Measurements from ENCODE around the gene ASTL. TPM values are rescaled to one million over a fixed set of nuclear protein-coding genes. Genes with fewer than 3 reads are reported as not detected.

The ASTL gene
- polyA plus RNA-seq, 1 donor, result not detected

GRCh38 chr2:96083064-96083939 lies 55.0 kb downstream of the ASTL start:
- no peak for DNase-seq (ENCODE audit: low read depth)

DNA sequence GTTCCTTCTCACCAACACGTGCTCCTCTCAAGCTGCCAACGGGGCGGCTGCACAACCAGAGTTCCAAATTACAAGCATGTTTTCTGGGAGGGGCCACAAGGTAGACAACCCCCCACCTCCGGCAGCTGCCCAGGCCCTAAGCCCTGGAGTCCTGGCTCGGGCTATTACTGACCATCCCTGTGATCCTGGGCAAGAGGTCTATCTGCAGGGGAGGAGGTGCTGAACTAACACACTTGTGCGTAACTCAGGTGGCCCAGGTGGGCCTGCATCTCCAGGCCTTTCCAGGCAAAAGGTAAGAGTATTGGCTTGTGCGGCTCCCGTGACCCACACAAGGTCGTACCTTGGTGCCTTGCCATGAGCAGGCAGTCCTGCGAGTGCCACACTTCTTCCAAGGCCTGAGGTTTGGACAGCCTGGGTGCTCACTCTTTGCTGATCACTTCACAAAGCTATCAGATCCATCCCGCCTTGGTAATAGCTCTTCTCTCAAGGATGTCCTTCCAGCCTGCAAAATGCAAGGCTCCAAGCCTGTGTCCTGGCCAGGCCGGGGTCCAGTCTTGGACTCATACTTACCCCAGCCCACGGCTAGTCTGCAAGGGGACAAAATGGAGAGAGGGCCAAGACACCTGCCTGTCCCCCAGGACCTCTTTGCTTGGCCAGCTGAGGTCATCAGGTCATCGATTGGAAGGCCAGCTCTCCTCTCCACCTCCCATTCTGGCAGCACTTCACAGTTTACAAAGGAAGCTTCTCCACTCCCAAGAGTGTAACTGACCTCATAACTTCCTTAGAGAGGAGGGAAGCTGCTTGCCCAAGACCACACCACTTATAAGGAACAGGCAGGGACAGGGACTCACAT lies 55.9 kb downstream of the ASTL start:
- no peak for DNase-seq (ENCODE audit: low read depth)

- no peak for DNase-seq (ENCODE audit: low read depth)
Measured at GRCh38 chr2:96081042-96081441, 57.3 kb downstream of the ASTL start.

DNA sequence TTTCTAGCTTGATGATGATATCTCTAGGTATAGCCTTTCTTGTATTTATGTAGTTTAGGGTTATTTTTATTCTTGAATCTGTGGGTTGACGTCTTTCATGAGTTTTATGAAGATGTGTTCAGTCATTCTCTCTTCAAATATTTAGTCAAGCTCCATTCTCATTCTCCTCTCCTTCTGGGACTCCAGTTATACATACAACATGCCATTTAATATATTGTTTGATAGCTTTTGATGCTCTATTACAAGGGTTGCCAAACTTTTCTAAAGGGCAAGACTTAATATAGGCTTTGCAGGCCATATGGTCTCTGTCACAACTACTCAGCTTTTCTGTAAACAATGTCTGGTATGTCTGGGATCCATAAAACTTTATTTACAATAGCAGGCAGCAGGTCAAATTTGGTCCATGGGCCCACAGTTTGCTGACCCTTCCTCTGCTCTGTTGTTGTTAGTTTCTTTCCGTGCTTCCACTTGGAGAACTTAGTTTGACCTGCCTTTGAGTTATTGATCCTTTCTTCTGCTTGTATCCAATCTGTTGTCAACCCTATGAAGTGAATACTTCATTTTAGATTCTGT lies 63.0 kb downstream of the ASTL start:
- no peak for DNase-seq (ENCODE audit: low read depth)

- DNase-seq (ENCODE audit: low read depth), result no peak
Measured at GRCh38 chr2:96074156-96074555, 64.1 kb downstream of the ASTL start.

- DNase-seq (ENCODE audit: low read depth), result no peak
Measured at GRCh38 chr2:96073170-96073775, 65.0 kb downstream of the ASTL start.

Other genes starting within 250 kb of the ASTL start
- gene ANKRD36C, start 146.7 kb downstream of the ASTL start, polyA plus RNA-seq (ENCODE audit: insufficient read length), result 30.7 TPM
- 5.6 TPM for gene GPAT2, start 103.6 kb downstream of the ASTL start, polyA plus RNA-seq (ENCODE audit: insufficient read length)
- gene ADRA2B, start 21.9 kb downstream of the ASTL start, polyA plus RNA-seq (ENCODE audit: insufficient read length), result 2.1 TPM
- 3.6 TPM for gene DUSP2, start 6.9 kb upstream of the ASTL start, polyA plus RNA-seq (ENCODE audit: insufficient read length)
- 105 TPM for gene STARD7, start 70.3 kb upstream of the ASTL start, polyA plus RNA-seq (ENCODE audit: insufficient read length)
- gene TMEM127, start 127.5 kb upstream of the ASTL start, polyA plus RNA-seq (ENCODE audit: insufficient read length), result 24.6 TPM
- 42.5 TPM for gene CIAO1, start 127.7 kb upstream of the ASTL start, polyA plus RNA-seq (ENCODE audit: insufficient read length)
- gene SNRNP200, start 167.0 kb upstream of the ASTL start, polyA plus RNA-seq (ENCODE audit: insufficient read length), result 91.7 TPM
- 3.0 TPM for gene ITPRIPL1, start 186.8 kb upstream of the ASTL start, polyA plus RNA-seq (ENCODE audit: insufficient read length)
- 6.9 TPM for gene NCAPH, start 197.3 kb upstream of the ASTL start, polyA plus RNA-seq (ENCODE audit: insufficient read length)